ENCODE measurements around the gene MBP.
"Not testable (repeated sequence)": the region's sequence is repeated elsewhere in the genome, so short reads cannot be mapped to it uniquely, and the experiment has no call there.

Gene MBP

DNA sequence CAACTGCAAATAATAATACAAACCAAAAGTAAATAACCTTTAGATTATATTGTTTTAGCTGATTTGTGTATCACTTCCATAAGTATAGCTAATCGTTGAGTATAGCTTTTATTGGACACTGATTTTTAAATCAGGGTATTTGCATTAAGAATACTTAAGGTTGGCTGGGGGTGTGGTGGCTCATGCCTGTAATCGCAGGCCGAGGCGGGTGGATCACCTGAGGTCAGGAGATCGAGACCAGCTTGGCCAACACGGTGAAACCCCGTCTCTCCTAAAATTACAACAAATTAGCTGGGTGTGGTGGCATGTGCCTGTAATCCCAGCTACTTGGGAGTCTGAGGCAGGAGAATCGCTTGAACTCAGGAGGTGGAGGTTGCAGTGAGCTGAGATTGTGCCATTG is 188.2 kb downstream of the MBP start:
- DNase-seq (ENCODE audit: low spot score) = not testable (repeated sequence)

DNA sequence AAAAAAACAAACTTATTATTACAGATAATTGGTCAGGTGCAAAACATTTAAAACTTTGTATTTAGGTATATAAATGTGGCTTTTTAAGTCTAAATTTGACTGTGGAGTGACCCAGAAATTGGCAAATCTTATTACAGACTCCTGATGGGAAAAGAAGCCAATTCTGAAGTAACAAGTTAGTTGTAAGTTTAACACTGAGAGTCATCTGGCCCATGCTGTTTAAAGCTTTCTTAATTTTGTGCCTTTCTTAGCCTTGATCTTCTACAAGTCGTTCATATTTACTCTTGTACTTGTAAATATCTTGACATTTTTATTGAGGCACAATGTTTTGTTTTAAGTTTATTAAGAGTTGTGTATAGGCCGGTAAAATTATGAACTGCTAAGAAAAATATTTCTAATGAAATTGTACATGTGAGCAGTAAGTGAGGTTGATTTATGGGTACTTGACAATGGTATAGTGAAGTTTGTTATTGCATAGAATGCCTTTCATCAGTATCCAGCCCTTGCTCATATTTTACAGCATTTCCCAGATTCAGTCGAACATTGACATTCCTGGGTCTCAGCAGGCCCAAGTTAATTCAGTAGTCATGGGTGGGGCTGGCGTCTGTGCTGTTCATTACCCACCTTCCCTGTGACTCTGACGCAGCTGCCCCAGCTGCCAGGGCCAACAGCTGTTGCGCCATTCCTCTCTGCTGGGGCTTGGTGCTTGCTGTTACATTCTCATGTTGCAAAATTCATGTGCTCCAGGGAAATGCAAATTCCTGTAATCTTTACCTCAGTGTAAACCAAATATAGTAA is 188.8 kb downstream of the MBP start:
- peak; percentile 39 for DNase-seq (ENCODE audit: low spot score)

- no peak for DNase-seq (ENCODE audit: low spot score)
These were observed 191.3 kb downstream of the MBP start for GRCh38 chr18:76941284-76941683.

GRCh38 chr18:76938619-76939018 is 194.0 kb downstream of the MBP start:
- DNase-seq (ENCODE audit: low spot score) = no peak

GRCh38 chr18:76937597-76937996 is 195.0 kb downstream of the MBP start:
- no peak for DNase-seq (ENCODE audit: low spot score)

DNA sequence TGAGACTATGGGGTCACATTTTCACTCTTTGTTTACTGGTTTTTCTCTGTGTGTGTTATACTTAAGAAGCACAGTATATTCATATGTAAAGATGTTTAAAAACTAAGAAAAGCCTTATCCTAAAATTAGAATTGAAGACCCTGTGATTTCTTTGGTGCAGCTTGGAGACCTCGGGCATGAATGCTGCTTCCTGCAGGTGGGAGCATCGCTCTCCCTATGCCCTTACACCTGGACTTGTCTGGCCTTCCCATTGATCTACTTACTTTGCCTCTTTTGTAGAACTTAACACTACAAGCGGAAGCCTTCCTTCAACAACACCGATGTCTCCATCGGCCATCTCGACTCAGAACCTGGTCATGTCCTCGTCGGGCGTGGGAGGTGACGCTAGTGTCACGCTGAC is 195.7 kb downstream of the MBP start:
- no peak for DNase-seq (ENCODE audit: low spot score)

DNA sequence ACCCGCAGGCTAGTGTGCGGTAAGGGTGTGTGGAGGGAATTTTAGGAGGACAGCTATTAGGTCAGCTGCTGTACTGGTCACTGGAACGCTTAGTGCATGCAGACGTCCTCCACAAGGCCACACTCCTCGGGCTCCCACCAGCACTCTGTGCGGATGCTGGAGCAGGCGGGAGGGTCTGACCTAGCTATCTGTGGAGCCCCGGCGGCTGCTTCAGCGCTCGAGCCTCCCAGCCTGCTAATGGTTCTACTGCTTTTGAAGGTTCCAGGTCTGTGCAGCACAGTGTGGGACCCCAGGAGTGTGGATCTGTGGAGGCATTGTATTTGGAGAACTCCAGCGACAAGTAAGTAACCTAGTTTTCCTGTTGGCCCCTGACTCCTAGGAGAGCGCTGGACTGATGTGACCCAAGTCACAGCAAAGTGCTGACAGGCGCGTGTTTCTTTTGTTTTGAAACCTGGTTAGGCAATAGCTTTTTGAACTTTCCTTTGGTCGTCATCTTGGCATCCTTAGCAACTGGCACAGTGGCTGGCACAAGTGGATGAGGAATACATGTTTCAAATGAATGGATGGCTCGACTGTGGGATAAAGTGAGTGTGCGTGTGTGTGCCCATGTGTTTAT is 196.8 kb downstream of the MBP start:
- no peak for DNase-seq (ENCODE audit: low spot score)

- peak; percentile 85 for DNase-seq (ENCODE audit: low spot score)
These were observed 200.4 kb downstream of the MBP start for GRCh38 chr18:76932026-76932819.

- no peak for DNase-seq (ENCODE audit: low spot score)
These were observed 201.4 kb downstream of the MBP start for GRCh38 chr18:76931171-76931570.
